GM23338 (cell line): ENCODE data around the gene KCNK15.

ENCODE experiments used
- CREB1 ChIP-seq: fragments of 250-450 bp; sonication (Bioruptor Pico); IDR thresholded peaks from 2 replicates; pipeline ENCODE4 v1.5.0; 2020; ENCODE audit warnings: low read depth, mild to moderate bottlenecking, moderate library complexity
- CTCF ChIP-seq, 2 experiments: fragments of 200-600 bp in 1 of 2; sonication (generic) in 1 of 2; conservative IDR thresholded peaks; 2 replicates each; pipeline versions ENCODE4 v1.5.1 to v1.6.1; 2016 to 2017; ENCODE audit warnings: antibody characterized with exemption in 2 of 2, low read depth in 2 of 2, mild to moderate bottlenecking in 2 of 2, moderate library complexity in 1 of 2
- ETS1 ChIP-seq: IDR thresholded peaks from 2 replicates; pipeline ENCODE4 v1.6.1; 2016; ENCODE audit warnings: antibody characterized with exemption
- EZH2 ChIP-seq: fragments of 200-600 bp; sonication (generic); IDR thresholded peaks from one replicate; pipeline ENCODE4 v1.8.0; 2017; ENCODE audit warnings: antibody characterized with exemption, mild to moderate bottlenecking, low read depth; ENCODE audit not compliant: unreplicated experiment
- EZH2phosphoT487 ChIP-seq: fragments of 200-600 bp; sonication (generic); IDR thresholded peaks from one replicate; pipeline ENCODE4 v1.8.1; 2018; ENCODE audit warnings: antibody characterized with exemption; ENCODE audit not compliant: unreplicated experiment
- NANOG ChIP-seq: IDR thresholded peaks from 2 replicates; pipeline ENCODE4 v1.6.1; 2016; ENCODE audit warnings: antibody characterized with exemption, borderline replicate concordance
- POLR2AphosphoS5 ChIP-seq: IDR thresholded peaks from 2 replicates; pipeline ENCODE4 v1.6.1; 2016; ENCODE audit warnings: antibody characterized with exemption, low read depth
- REST ChIP-seq: IDR thresholded peaks from one replicate; pipeline ENCODE4 v1.6.1; 2018; ENCODE audit warnings: antibody characterized with exemption; ENCODE audit not compliant: unreplicated experiment
- ZNF114 ChIP-seq: fragments of 250-450 bp; sonication (Bioruptor Pico); IDR thresholded peaks from 2 replicates; pipeline ENCODE4 v1.5.0; 2020; ENCODE audit warnings: mild to moderate bottlenecking, moderate library complexity
- ZNF331 ChIP-seq: fragments of 250-450 bp; sonication (Bioruptor Pico); IDR thresholded peaks from 2 replicates; pipeline ENCODE4 v1.5.0; 2020; ENCODE audit warnings: low read depth, mild to moderate bottlenecking, moderate library complexity
- ZNF462 ChIP-seq: fragments of 250-450 bp; sonication (Bioruptor Pico); IDR thresholded peaks from 2 replicates; pipeline ENCODE4 v1.5.0; 2020; ENCODE audit warnings: mild to moderate bottlenecking, moderate library complexity

GRCh38 chr20:44752099-44752931, 6.7 kb downstream of the KCNK15 start:
- TF ChIP-seq CTCF (conservative IDR thresholded peaks at IDR 0.05; ENCODE audit: low read depth in 2 of 2) (no peak), ZNF114 (CRISPR knock-in tag) (no peak), POLR2AphosphoS5 (no peak), REST (no peak), EZH2 (no peak), EZH2phosphoT487 (no peak), ETS1 (no peak), CREB1 (no peak), ZNF331 (CRISPR knock-in tag) (no peak), ZNF462 (CRISPR knock-in tag) (no peak), NANOG (no peak)
